GM04504 (cell line): ENCODE results near the gene NUCKS1.
"Not testable (repeated sequence)": the region's sequence is repeated elsewhere in the genome, so short reads cannot be mapped to it uniquely, and the experiment has no call there.

Source experiments
- DNase-seq: peaks from one replicate; pipeline ENCODE4 v3.0.0-alpha.2; 2012; ENCODE audit warnings: low read depth

Gene NUCKS1

DNA sequence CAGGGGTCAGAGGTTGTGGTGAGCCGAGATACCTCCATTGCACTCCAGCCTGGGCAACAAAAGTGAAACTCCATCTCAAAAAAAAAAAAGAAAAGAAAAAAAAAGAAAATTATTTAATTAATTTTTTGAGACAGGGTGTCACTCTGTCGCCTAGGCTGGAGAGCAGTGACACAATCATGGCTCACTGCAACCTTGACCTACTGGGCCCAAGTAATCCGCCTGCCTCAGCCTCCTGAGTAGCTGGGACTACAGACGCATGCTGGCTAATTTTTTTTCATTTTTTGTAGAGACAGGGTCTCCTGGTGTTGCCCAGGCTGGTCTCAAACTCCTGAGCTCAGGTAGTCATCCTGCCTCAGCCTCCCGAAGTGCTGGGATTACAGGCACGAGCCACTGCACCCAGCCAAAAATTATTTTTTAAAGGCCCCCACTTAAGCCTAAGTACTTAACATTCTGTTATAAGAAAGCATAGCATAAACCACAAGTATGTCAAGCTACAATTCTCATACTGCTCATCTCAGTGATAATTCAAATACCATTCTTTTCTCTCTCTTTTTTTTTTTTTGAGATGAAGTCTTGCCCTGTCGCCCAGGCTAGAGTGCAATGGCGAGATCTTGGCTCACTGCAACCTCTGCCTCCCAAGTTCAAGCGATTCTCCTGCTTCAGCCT lies 19.9 kb downstream of the NUCKS1 start:
- no peak for DNase-seq

DNA sequence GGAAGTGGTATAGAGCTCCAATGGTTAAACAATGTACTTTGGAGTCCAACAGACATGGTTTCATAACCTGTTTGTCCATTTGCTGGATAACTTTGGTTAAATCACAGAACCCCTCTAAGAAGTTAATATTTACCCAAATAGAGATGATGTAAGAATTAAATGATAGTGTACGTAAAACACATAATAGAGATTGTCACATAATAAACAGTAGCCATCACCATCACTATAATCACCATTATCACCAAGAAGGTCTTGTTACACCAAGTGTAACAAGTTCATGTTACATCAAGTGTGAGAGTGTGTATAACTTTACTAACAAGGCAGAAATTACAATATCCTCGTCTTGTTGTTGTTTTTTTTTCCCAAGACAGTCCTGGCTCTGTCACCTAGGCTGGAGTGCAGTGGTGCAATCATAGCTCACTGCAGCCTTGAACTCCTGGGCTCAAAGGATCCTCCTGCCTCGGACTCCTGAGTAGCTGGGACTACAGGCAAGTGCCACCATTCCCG lies 23.3 kb downstream of the NUCKS1 start:
- no peak for DNase-seq

DNA sequence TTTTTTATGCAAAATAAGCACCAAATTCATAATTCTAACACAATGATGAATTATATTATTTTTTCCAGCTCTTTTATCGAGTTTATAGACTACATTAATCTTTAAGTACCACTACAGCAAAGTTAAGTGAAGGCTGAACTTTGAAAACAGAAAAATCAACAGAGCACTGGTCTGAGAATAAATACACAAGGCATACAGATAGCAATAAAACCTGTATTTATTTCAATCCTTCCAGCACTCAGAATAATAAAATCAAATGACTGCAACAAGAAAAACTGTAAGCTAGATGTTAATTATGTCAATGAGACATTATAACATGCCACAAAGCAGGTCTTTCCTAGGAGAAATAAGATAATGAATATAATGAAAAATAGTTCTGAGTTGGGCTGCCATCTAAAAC lies 24.5 kb downstream of the NUCKS1 start:
- DNase-seq, result no peak

DNA sequence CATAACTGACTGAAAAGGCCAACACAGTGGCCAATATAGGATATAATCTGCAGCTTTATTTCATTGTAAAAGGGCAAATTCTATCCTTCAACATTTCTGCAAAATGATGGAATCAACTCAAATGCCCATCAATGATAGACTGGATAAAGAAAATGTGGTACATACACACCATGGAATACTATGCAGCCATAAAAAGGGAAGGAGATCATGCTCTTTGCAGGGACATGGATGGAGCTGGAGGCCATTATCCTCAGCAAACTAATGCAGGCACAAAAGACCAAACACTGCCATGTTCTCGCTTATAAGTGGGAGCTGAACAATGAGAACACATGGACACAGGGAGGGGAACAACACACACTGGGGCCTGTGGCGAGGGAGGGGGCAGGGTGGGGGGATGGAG lies 29.2 kb downstream of the NUCKS1 start:
- DNase-seq, result not testable (repeated sequence)

DNA sequence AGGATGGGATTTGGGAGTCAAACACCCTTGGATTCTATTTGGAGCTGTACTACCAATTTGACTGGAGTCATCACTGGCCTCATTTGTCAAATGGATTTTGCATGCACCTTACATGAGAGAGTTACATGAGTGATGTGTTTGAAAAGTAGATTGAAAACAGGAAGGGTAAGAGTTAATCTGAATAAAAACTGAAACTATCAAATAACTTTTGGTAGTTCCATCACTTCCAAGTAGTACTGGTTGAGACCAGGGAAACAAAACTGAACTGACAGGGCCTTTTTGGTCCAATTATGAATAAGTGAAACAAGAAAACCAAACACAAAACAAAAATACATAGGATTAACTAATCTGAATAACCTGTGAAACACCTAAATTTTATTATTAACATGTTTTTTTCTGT lies 30.2 kb downstream of the NUCKS1 start:
- no peak for DNase-seq

DNA sequence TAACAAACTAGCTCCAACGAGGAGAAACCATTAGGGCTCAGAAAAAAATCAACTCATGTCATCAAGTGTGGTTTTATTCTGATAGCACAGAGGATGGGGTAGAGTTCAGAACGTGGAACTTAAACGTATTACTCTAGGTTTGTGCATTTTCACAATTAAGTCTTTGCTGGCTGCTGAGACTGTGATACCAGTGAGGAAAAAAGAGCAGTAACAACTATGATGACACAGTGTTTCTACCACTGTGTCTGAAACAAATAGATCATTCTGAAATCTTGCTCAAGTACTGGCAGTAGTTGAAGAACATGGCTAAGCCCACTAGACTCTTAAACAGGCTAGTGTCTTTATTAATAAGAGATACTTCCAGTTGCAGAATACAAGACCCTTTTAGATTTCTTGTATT lies 31.0 kb downstream of the NUCKS1 start:
- no peak for DNase-seq

DNA sequence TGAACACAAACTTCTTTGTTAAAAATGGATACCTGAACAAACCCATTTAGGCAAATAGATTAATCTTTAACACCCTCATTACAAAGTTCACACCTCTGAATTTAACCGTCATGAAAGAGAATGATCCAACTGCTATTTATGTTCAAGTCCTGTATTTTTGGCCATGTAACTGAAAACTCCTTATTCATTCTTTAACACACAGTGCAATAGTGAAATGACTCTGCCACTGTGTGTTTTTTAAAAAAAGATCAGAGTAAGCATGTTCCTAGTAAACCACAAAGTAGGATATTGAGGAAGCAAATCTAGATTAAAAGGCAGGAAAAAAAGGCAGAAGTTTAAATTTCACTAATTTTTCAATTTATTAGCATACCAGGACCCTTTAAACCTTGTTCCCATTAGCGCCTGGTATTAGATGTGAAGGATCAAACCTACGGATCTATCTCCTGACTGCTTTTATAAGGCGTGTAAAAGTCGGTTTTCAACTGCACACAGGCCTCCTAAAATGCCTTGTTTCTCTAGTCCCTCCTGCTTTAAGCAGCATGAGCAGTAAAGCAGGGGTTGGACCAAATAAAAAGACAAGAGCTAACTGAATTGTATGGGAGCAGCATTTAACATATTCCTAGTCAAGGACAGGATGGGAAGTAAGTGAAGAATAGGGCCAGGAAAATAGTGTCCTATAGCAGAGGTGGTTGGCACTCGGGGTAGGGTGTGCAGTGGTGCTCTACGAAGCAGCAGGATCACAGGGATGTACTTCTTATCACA lies 33.4 kb downstream of the NUCKS1 start:
- DNase-seq, result no peak

DNA sequence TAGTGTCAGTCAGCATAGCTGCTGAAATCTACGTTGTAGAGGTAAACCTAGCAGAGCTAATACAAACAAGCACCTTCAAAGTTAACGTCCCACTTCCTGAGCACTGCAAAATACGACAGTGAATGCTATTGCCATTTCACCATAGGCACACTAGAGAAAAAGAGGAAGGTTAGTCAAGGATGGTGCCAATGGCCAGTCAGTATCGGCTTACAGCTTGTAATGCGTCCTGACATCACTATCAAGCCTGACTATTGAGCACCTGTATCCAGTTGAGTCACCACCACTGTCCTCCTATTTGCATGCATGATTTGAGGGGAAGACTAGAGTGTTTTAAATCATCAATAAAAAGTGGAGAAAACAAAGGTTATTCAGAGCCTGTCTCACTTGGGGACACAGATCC lies 34.4 kb downstream of the NUCKS1 start:
- DNase-seq, result no peak

DNA sequence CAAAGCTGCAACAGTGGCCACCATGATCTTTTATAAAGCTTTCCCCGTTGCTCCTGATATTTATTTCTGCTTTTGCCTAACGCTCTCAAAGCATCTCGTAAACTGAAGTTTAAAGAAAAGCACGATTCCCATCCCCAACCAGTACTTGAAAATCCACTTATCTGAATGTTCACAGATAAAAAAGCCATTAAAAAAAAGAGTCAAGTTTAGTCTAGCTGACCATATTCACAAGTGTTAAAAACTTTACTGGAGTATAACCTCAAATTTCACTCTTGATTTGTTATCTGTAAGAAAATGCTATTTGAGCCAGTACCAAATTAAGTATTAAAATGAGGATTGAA lies 35.1 kb downstream of the NUCKS1 start:
- no peak for DNase-seq

DNA sequence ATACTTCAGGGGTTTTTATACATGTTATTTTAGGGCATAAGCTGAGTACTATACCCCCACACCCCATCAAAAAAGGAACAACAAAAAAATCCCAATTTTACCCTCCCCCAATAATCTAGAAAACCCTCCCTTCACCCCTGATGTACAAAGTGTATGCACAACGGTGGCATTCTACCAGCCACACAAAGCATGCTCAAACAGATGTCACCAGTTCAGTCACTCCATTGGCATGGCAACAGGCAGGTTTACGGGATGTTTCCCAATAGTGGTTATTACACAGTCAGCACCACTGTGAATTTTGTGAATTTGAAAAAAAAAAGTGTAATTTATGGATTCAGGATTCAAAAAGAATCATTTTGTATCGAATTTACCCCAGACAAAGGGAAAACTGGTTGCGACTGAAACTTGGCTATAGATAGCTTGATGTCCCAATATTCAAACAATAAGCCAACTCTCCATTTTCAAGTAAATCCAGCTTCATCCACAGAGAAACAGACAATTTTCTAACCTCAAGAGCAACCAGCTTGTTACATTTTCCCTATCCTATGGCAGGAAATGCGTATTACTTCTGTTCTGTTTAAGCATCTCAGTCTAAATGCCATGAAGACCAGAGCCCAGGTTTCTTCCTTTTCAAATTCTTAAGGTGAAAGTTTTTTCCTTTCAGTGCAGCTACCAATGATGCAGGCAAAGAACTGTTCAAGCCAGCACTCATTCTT lies 35.6 kb downstream of the NUCKS1 start:
- peak; percentile 44 for DNase-seq

DNA sequence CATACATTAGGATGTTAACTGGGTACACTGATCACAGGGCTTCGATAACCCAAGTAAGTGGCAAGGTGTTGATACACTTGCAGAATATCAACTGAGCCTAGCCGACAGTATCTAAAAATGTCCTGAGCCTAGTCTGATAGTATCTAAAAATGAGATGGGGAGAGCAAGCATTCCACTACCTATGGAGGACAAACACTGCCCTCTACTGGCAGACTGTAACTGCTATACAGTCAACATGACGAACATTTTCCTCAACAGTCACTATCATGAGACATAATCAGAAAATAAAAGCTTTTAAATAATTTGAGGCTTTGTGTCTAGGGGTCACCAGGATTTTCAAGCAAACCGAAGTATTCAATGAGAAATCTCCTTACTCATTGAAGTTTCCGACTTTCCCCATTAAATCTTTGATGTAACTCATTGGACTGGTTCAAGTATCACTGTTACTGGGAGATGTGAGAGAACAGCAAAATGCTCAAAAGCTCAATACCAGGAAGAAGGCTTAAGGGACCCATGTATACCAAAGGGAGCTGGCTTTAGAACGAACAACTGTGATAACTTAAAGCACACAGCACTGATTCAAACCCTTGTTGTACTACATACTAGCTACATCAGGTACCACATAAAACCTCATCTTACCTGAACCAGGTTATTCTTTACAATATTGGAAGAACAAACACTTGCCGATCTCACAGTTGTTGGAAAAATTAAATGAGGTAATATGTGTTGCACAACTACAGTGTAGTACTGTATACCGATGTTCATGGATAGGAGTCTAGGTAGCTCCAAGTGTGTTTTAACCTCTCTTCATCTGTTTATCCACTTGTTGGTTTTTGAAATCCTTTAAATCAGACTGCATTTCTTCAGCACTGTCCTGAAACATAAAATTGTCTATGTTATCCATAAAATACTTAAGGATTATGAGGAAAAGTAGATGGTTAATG lies 38.6 kb downstream of the NUCKS1 start:
- DNase-seq, result peak; percentile 45

DNA sequence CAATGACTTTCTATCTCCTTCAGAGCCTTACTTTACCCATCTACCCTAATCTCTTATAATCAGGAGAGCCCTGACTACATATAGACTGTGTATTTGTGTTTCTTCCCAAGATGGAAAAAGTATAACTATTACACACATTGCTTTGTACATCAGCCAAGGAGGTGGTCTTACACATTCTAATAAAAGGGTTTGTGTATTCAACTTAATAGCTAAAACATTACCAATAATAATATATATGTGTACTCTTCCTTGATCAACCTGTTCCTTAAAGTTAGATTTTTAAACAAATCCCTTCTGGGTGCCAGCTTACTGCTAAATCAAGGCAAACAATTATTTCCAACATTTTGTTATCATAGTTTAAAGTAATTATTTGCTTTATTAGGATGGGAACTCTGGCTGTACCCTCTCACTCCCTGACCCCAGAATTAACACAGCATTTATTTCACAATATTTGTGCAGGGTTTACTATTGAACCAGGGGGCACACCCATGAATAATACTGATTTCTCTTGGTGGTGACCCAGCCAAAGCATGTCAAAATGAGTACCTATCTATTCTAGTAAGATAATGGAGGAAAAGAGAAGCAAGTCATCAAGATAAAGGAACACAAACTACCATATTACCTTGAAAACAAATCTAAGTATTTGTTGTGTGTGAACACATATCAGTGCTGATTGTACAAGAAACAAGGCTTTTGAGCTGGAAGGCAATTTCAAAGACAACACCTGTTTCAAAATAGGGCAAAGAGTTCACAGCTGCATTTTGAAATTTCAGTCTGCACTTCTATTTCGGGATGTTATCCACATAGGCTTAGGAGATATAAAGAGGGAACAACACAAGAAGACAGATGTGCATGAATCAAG lies 39.5 kb downstream of the NUCKS1 start:
- no peak for DNase-seq

DNA sequence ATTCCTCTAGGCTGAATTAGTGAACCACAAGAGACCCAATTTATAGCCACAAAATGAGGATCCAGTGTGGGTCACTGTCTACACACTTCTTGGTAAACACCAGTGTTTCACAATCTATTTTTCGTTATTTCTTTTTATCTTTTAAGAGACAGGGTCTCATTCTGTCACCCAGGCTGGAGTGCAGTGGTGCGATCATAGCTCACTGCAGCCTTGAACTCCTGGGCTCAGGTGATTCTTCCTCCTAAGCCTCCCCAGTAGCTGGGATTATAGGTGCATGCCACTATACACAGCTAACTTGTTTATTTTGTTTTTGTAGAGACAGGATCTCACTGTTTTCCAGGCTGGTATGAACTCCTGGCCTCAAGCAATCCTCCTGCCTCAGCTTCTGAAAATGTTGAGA lies 40.3 kb downstream of the NUCKS1 start:
- DNase-seq, result no peak

DNA sequence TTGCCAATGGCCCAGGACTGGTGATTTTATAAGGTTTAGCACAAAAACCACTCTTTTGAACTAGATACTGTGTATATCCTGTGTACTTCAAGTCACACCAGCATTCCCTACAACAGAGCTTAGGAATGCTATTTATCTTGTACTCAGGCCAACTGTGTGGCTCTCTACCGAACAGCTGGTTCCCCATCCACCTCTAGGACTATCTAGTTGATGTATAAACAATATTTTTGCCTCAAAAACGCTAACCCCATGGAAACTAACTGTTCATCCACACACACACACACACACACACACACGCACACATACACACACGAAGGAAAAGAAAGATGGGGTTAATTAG lies 41.0 kb downstream of the NUCKS1 start:
- peak; percentile 7 for DNase-seq

DNA sequence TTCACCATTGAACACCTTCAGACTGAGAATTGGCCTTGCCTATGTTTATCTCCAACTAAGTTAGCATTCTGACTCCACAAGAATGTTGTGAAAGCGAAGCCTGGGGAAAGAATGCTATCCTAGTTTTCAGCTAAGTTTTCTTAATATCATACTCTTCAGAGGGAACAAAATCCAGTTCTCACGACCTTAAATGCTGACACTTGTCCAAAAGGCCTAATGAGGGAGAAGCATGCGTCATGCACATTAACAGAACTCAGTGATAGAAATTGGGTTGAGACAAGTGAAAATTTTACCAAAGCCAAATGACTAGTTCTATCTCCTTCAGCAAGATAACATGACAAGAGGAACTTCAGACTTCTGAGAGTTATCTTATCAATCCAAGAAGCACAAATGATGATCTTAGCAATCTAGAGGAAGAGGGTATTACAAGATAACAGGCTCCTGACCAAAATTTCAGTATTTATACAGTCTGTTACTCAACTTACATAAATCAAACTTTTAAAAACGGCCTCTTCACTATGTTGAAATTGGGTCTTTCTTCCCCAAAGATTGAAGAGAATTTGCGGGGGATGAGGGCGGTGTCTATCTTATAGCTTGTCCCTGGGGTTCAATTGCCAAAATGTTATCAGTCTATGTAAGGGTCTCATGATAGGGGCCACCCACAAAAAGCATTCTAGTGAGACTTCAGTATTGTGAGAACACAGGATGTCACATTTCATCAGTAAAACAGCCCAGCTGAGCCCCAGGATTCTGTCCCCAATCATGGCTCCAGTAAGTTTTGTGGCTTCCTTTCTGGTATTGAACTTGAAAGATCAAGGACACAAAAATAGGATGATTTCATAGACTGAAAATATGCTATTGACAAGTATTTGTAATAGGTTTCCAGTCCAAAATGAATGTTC lies 43.1 kb downstream of the NUCKS1 start:
- DNase-seq, result no peak

DNA sequence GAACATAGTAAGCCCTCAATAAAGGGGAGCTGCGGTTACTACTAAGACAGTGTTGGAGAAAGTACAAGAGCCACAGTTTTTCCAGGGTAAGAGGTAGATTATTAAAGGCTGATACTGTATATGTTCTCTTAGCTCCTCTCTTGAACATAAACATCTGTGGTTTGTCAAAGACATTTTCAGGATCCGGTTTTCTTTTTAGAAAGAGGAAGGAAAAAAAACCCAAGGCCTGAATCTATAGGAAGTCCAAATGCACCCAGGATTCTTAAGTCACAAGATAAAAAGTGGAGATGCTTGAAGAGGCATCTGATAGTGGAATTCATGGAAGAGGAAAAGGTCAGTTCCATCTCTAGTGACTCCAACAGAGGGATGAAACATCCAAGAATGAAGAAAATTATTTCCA lies 45.1 kb downstream of the NUCKS1 start:
- DNase-seq, result no peak

DNA sequence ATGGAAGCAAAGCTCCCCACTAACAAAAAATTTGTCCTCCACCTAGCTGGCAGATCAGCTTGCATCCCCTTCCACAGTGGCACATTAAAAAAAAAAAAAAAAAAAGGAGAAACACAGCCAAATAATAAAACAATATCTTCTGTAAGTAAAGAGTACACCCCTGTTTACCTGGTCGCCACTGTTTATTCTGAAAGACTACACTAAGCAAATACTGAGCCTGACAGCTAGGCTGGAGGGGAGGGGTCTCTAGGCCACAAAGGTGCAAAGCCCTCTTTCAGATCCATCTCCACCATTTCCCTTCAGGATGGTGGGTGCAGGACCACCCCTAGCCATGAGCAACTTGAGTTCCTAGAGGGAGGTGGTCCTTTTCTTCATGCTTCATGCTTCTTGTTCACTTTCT lies 46.9 kb downstream of the NUCKS1 start:
- no peak for DNase-seq

DNA sequence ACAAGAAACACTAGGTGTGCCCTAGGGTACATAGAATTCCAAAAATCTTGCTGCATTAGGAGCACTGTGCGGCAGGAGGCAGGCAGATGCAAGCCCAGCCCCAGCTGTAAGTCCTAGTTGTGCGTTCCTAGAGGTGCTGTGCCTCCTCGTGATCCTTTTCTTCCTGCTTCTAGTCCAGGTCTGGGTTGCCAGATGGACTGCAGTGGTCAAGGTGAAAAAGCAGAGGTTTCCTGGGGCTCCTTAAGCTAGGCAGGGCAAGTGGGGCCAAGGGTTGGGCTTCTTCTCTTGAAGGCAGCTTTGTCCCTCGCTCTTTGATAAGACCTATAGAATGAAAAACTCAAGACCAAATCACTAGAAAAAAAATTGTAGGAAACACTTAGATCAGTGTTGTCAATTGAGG lies 48.1 kb downstream of the NUCKS1 start:
- DNase-seq, result no peak

DNA sequence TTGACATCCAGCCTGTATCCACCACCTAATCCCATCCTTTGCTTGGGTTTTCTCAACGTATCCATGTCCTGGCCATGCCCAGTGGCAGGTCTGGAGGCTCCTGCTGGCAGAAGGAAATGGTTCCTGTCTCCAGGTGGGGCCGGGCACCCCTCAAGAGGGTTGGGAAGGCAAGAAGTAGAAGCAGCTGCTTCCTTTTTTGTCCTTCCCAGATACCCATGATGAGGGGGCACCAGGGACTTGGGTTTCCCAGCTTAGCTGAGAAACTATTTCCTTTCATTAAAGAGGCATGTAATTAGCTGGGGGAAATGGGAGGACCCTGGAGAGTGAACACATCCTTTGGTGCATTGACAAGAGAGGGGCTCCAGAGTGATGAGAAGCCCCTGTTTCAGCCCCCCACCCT lies 48.6 kb downstream of the NUCKS1 start:
- DNase-seq, result no peak

DNA sequence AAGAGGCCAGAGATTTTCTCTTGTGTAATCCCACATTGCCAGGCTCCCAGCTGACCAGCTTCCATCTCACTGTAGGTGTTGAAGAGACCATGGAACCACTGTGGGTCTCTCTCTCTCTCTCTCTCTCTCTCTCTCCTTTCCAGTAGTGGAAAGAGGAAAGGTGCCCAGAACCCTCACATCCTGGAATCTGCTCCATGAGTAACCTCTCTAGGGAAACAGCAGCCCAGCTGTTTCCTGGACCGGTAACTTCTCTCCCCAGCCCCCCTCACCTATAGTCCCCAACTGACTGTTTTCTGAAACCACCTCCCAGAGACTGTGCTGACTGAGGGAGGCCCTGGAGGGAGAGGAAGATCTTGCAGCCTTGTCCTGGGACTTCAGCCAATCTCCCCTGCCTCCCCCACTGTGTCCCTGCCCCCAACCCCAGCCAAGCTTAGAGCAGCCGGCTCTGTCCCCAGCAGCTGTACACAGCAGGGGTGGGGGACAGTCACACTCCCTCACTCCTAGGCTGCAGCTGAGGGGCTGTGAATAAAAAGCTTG lies 49.0 kb downstream of the NUCKS1 start:
- DNase-seq, result no peak
